HG03342 (cell line): ENCODE data around the gene DUSP9.

Experiments used
- ATAC-seq: cut with Tn5 transposase; IDR thresholded peaks from one replicate; pipeline ENCODE4 v1.9.1; 2021; ENCODE audit warnings: mild to moderate bottlenecking, moderate library complexity; ENCODE audit not compliant: unreplicated experiment

DUSP9 gene

DNA sequence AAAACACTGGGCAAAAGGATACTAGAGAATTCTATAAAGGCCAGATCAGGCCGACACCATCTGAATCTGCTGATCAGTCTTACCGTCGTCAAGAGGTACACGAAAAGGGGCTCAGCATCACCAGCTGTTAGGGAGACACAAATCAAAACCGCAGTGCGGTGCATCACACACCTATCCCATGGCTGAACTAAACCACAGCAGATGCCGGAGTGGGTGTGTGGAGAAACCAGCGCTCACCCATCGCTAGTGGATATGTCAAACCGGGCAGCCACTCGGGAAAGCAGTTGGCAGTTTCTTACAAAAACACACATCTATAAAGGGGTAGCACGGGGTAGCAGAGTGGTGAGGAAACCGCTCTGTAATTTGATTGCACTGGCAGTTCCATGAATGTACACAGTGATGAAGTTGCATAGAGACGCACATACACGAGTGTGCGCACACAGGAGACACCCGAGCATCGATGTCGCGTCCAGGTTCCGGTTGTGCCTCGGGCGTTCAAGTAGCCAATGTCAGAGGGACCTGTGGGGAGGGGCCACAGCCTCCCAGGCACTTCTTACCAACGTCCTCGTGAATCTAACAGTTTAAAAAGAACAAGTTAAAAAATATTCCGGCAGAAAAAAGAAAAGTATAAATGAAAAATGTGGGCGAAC lies 24.9 kb upstream of the DUSP9 start:
- ATAC-seq = no peak

DNA sequence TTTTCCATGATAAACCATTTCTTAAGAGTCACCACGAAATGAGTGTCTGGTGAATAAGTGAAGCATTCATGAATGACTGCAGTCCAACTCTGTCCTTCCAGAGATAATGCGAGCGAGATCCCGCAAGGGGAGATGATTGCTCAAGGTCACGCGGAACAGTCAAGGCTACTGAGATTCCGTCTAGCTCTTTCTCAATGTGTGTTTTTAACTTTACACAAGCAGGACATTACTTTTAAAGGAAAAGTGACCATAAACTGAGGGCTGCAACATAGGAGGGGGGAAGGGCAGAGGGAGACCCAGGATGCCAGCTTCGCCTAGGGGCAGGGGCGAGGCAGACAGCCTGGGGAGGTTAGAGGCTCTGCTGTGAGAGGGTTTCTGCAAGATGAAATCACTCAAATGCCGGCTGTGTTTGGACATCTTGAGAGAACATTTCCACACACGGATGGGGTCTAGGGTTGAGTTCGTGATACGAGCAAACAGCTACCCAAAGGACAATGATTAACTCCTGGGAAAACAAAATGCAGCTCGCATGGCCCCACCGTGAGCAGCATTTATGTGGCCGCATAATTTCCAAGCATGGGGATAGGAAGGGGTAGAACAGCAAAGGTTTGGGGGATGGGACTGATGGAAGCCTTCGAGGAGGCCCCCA lies 24.2 kb upstream of the DUSP9 start:
- ATAC-seq = no peak

DNA sequence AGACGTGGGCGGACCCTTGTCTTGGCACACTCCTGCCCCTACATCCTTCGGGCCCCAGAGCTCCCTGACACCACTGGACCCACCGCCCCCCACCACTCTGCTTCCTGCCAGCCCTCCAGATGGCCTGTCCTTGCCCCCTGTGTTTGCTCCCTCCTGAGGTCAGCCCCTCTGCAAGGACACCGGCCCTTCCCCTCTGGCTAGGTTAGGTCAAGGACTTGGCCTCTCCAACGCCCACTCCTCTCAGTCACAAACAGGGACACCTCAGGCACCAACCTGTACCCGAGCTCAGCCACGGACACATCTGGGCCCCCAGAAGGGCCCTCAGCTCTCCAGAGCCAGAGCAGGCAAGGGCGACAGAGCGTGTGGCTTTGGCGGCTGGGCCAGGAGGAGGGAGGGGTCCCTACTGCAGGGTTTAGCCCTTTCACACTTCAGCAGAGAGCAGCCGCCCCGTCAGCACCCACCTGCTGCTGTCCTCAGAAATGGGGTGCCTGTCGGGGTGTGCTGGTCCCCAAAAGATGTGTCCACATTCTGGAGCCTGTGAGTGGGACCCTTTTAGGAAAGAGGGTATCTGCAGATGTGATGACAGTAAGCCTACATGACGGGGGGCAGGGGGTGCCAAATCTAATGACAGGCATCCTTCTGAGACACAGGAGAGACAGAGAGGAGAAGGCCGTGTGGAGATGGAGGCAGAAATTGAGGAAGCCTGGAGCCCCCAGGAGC lies 23.5 kb upstream of the DUSP9 start:
- ATAC-seq = no peak

DNA sequence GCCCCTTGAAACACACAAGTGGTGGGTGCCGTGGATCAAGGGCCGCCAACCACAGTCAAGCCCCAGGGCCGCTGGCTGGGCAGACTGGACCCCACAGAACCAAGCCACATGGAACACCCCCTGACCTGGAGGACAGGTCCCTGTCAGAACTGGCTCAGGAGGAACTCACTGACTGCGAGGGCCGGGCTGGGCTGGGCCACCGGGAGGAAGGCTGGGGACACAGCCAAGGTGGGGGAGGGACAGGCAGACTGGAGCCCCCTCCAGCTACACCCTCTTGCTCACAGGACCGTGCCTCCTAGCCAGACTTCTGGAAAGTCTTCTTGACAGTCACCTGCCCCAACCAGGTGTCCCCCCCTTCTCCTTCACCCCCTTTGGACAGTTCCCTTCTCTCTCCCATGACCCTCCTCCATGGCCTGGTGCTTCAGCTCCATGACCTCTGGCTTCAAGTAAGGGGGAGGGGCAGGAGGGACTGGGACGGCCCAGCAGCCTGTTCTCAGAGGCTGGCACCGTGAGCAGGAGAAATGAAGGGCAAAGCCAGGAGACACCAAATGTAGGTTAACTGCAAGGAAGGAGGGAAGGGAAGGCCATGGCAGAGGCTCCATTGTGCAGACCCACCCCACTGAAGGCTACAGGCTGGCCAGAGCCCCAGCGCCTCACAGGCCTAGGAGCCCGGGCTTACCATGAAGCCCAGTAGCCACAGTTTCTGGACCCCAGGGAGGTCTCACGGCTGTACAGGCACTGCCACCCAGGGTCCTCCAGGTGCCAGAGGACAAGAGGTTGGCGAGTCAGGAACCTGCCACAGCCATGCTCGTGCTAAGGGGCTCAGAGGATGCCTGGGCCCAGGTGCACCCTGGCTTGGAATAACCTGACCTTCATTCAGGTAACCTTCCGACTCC lies 22.6 kb upstream of the DUSP9 start:
- no peak for ATAC-seq

DNA sequence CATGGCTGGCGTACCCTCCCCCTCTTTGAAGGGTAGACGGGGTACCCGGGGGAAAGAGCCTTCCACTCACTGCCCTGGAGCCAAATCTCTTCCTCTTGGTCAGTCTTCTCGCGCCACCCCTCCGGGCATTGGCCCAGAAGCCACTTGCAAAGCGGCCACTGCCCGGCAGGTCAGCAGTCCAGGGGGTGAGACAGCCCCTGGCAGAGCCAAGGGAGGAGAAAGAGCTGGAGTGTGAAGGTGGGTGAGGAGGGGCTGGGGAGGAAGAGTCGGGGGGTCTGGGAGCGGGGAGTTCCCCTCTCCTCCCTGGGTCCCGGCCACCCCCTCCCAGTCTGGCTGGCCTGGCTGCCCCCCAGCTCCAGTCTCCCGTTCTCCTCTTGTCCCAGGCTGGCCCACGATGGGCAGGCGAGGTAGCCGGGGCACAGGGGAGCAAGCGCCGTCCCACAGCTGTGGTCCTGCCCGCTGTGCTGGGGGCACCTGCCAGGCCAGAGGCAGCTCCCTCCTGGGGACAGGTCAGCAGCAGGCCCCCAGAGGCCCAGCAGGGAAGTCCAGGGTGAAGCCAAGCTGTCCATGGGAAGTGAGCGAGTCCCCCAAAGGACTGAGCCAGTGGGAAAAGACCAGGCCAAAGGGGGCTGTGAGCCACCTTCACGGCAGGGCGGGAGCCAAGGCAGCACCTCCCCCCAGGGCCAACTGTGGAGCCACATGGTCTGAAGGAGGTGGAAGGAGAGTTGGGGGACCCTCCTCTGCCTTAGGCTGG lies 21.6 kb upstream of the DUSP9 start:
- ATAC-seq = no peak

DNA sequence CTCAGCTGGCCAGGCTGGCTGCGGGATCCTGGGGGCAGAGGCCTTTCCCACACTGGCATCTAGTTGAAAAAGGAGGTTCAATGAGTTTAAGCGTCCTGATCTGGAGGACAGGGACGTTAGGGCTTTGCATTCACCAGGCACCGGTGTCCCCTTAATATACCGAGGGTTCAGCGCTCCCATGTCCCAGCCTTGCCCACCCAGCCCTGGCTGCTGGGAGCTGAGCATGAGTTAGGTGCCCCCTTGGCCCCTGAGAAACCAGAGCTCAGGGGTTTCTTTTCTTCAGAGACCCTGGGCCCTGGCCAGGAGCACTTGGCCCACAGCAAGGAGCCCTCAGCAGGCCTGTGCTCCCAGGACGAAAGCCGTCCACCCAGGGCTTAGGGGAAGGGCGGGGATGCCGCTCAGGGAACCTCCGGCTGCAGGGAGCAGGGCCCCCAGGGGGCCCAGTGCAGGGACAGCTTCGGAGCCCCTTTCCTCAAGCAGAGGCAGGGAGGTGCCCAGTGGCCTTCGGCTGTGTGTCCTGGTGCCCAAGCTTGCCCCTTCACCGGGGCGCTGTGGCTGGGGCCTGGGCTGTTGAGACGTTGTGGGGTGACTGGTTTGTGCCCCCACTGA lies 20.9 kb upstream of the DUSP9 start:
- ATAC-seq = no peak

DNA sequence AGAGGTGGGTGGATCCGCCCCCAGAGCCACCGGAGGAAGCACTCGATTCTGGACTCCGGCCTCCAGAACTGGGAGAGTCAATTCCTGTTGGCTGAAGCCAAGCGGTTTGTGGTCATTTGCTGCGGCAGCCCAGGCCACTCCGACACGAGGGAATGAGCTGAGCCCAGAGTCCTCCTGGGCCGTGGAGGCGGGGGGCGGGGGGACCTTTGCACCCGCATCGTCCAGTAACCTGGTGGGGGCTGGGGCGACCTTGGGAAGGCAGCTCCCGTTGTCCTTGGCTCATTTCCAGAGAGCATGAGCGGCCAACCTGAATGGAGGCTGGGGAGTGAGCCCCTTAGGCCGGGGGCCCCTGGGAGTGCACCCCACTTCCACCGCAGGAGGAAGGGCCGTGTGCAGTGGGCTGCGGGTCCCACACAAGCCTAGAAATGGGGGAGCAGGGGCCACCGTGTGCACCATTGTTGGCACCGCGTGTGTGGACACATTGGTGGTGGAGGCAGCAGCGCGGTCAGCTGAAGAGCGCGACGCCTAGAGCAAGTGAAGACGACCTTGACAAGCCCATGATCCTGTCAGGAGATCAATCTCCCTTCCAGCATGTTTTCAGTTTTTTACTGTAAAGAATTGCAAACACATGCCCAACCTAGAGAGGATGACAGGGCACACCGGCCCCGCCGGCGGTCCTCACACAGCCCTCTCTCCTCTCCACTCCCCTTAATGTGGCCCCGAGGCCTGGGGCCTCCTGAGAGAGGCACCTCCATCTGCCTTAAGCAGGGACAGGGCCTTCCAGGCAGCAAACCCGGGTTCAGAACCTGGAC lies 19.9 kb upstream of the DUSP9 start:
- no peak for ATAC-seq

DNA sequence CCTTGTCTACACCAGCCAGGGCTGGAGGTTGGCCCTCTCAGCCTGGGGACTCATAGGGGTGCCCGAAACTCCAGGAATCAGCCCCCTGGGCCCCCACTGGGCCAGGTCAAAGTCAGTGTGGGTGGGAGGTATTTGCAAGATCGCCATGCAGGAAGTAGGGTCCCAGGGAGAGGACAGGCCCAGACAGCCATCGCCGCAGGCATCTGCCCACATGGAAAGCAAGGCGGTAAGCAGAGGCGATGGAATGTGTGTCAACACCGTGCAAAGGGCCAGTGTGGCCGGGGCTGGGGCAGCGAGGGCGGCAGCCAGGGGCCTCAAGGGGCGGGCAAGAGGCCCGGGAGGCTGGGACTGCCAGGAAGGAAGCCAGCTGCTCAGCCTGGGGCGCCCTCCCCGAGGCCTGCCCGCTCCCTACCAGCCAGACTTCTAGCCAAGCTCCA lies 19.3 kb upstream of the DUSP9 start:
- no peak for ATAC-seq

DNA sequence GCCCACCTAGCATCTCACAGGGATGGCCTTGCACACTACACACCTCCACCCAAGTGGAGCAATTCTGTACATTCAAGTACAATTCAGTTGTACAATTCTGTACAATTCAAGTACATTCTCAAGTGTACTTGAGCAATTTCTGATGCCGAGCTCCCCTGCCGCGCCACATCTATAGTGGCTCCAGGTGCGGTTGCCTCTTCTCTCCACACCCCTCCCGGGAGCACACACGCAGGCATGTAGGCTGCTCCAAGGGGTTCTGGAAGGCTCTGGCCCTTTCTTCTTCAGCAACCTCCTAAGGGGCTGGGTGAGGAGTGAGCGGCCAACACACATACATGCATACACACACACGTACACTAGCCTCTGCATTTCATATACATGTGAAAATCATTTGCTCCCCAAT lies 18.9 kb upstream of the DUSP9 start:
- ATAC-seq = no peak

DNA sequence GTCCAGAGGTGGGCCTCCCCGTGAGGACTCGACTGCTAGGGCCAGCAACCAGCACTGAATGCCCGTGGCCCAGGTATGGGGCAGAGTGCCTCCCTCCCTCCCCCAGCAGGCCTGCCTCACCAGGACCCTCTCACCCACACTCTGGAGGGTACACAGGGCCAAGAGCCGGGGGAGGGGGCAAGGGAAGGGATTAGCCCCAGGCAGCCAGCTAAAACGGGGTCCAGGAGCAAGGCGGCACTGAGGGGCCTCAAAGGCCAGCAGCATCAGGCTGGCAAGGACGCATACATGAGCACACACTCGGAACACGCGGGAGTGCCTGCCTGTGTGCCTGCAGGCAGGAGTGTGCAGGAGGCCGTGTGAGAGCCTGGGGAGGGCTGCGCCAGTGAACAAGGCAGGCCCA lies 18.3 kb upstream of the DUSP9 start:
- ATAC-seq = no peak

DNA sequence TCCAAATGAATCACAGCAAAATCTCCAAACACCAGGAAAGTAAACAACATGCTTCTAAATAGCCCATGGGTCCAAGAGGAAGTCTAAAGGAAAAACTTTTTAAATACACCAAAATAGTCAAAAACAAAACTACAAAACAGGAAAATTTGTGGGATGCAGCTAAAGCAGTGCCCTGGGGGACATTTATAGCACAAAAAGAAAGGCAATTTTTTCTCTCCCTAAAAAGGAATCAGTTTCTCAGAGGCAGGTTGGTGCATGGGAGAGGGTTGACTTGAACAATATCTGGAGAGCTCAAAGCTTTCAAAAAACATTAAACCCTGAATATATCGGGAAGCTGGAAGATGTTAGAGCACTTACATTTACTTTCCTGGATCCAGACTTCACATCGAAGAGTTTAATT lies 15.7 kb upstream of the DUSP9 start:
- no peak for ATAC-seq

- no peak for ATAC-seq
These were observed 15.0 kb upstream of the DUSP9 start for GRCh38 chrX:153631907-153632594.

DNA sequence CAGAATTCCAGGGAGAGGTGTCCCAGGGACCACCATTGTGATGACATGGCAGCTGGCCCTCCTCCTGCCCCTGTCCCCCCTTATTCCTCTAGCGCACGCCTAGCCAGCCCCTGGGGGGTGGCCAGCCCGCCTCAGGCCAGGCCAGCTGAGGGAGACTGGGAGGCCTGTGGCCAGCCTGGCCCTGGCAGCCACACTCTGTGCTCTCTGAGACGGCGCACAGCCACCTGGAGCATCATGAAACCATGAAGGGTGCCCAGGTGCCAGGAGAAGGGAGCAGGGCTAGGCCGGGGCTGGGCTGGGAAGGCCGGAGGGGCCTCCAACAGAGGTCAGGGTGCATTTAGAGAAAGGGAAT lies 14.4 kb upstream of the DUSP9 start:
- no peak for ATAC-seq

DNA sequence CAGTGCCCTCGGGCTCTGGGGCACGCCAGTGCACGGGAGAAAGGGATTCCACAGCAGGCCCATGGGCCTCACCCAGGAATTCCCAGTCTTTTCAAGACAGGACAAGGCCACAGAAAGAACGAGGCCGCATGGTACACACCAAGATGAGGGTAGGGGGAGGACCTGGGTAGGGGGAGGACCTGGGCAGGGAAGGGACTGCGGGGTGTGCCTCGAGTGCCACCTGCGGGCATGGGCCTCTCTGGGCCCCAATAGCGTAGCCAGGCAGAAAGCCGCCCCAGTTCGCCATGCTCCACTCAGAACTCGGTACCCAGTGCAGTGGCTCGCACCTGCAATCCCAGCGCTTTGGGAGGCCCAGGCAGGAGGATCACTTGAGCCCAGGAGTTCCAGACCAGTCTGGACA lies 14.0 kb upstream of the DUSP9 start:
- ATAC-seq = no peak

DNA sequence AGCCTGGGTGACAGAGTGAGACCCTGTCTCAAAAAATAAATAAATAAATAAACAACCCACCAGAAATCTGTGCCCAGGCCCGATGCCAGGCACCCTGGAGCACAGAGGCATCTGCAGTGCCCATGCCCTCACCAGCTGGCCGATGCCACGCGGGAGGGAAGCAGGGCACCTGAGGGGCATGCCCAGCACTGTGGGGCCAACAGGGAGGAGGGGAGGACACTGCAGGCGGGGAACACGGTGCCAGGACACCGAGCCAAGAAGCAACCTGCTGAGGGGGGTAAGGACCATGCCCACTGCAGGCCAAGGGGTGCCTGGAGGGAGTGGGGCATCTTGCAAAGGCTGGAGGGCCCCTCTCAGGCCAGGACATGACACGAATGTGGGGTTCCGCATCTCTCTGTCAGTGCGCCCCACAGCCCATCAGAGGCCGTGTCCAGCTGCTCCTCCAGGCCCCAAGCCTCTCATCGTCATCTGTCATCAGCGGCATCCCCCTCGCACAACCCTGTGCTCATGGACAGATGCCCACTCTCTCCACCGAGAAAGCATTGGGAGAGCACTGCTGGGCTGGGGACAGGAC lies 13.3 kb upstream of the DUSP9 start:
- ATAC-seq = no peak

GRCh38 chrX:153634236-153634635 lies 12.8 kb upstream of the DUSP9 start:
- ATAC-seq = no peak

DNA sequence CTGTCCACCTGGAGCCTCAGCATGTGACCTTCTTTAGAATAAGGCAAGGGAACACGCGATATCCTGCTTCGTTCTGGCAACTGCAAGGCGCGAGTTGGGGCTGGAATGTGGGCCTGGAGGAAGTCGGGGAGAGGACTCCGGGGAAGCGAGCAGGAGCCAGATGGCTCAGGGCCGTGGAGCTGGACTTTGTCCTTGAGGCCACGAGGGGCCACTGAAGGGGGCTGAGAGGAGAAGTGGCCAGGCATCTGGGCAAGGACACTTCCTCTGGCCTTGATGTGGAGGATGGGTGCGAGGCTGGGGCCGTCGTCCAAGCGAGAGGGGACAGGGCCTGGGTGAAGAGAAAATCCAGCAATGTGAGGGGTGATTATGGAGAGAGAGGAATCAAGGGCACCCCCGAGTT lies 12.2 kb upstream of the DUSP9 start:
- no peak for ATAC-seq

- no peak for ATAC-seq
These were observed 11.6 kb upstream of the DUSP9 start for GRCh38 chrX:153635388-153635787.
